Inferior parietal cortex (tissue), 1 donor: ENCODE measurements around the gene SYT7.

Source experiments
- DNase-seq: peaks from one replicate; pipeline ENCODE4 v3.0.0-alpha.2; 2016; ENCODE audit errors: extremely low spot score

Gene SYT7

GRCh38 chr11:61539006-61539405 is 41.9 kb downstream of the SYT7 start:
- DNase-seq, result no peak

- DNase-seq, result no peak
Measured at GRCh38 chr11:61538636-61538961, 42.3 kb downstream of the SYT7 start.

GRCh38 chr11:61537326-61537725 is 43.5 kb downstream of the SYT7 start:
- no peak for DNase-seq

GRCh38 chr11:61536676-61537270 is 44.1 kb downstream of the SYT7 start:
- no peak for DNase-seq

GRCh38 chr11:61535998-61536675 is 44.7 kb downstream of the SYT7 start:
- no peak for DNase-seq

GRCh38 chr11:61534933-61535839 is 45.7 kb downstream of the SYT7 start:
- no peak for DNase-seq

- DNase-seq, result no peak
Measured at GRCh38 chr11:61534025-61534932, 46.6 kb downstream of the SYT7 start.

GRCh38 chr11:61533401-61533800 is 47.5 kb downstream of the SYT7 start:
- no peak for DNase-seq

GRCh38 chr11:61533039-61533375 is 47.9 kb downstream of the SYT7 start:
- no peak for DNase-seq

GRCh38 chr11:61532134-61533038 is 48.5 kb downstream of the SYT7 start:
- DNase-seq, result no peak

GRCh38 chr11:61531044-61531443 is 49.8 kb downstream of the SYT7 start:
- no peak for DNase-seq

GRCh38 chr11:61529537-61530225 is 51.2 kb downstream of the SYT7 start:
- no peak for DNase-seq

GRCh38 chr11:61528114-61528513 is 52.8 kb downstream of the SYT7 start:
- DNase-seq, result no peak

- no peak for DNase-seq
Measured at GRCh38 chr11:61526956-61527731, 53.7 kb downstream of the SYT7 start.

- DNase-seq, result no peak
Measured at GRCh38 chr11:61526229-61526628, 54.6 kb downstream of the SYT7 start.

- DNase-seq, result no peak
Measured at GRCh38 chr11:61524963-61525587, 55.8 kb downstream of the SYT7 start.

GRCh38 chr11:61524446-61524845 is 56.4 kb downstream of the SYT7 start:
- DNase-seq, result no peak

GRCh38 chr11:61522881-61523280 is 58.0 kb downstream of the SYT7 start:
- no peak for DNase-seq
